ENCODE measurements around the gene KPNA4.

KPNA4 gene

GRCh38 chr3:160498202-160498601 is 67.2 kb downstream of the KPNA4 start:
- Mint-ChIP-seq H3K9me3 (no peaks in the 10 kb centered on the region), H3K27me3 (no peaks in the 10 kb centered on the region), H3K36me3 (peaks cover 20% of the 10 kb centered on the region), H3K27ac (no peak overlapping the region), H3K4me3 (no peak overlapping the region), H3K4me1 (no peaks in the 10 kb centered on the region)
- no peak for DNase-seq (ENCODE audit: low spot score in 2 of 2)
- ATAC-seq (ENCODE audit: low read depth), result no peak

- no peaks in the 10 kb centered on the region for H3K9me3 Mint-ChIP-seq
- ATAC-seq (ENCODE audit: low read depth), result no peak
- no peak for DNase-seq (ENCODE audit: low spot score in 2 of 2)
- H3K27ac Mint-ChIP-seq, result no peak overlapping the region
- H3K4me1 Mint-ChIP-seq, result peaks cover 4% of the 10 kb centered on the region
- no peaks in the 10 kb centered on the region for H3K27me3 Mint-ChIP-seq
- H3K36me3 Mint-ChIP-seq, result no peaks in the 10 kb centered on the region
- no peak overlapping the region for H3K4me3 Mint-ChIP-seq
Measured at GRCh38 chr3:160490166-160490565, 75.2 kb downstream of the KPNA4 start.

GRCh38 chr3:160486459-160486869 is 78.9 kb downstream of the KPNA4 start:
- Mint-ChIP-seq H3K36me3 (no peaks in the 10 kb centered on the region), H3K4me1 (peaks cover 6% of the 10 kb centered on the region), H3K27me3 (no peaks in the 10 kb centered on the region), H3K9me3 (no peaks in the 10 kb centered on the region), H3K4me3 (no peak overlapping the region), H3K27ac (no peak overlapping the region)
- DNase-seq (ENCODE audit: low spot score in 2 of 2), result no peak
- no peak for ATAC-seq (ENCODE audit: low read depth)

DNA sequence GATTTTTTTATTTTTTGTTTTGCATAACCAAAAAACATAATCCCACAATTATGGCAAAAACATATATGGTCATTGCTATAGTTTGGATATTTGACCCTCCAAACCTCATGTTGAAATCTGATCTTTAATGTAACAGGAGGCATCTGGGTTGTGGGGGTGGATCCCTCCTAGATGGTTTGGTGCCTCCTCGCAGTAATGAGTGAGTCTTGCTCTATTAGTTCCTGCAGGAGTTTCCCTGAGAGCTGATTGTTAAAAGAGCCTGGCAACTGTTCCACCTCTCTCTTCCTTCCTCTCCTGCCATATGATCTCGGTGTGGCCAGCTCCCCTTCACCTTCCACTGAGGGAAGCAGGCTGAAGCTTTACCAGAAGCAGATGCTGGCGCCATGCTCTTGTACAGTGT is 82.6 kb downstream of the KPNA4 start:
- DNase-seq (ENCODE audit: low spot score in 2 of 2), result no peak
- Mint-ChIP-seq H3K36me3 (peaks cover 2% of the 10 kb centered on the region), H3K4me3 (no peak overlapping the region), H3K27ac (no peak overlapping the region), H3K4me1 (peaks cover 6% of the 10 kb centered on the region), H3K9me3 (no peaks in the 10 kb centered on the region), H3K27me3 (no peaks in the 10 kb centered on the region)
- ATAC-seq (ENCODE audit: low read depth), result no peak

- Mint-ChIP-seq H3K4me3 (no peak overlapping the region), H3K27me3 (no peaks in the 10 kb centered on the region), H3K27ac (no peak overlapping the region), H3K36me3 (peaks cover 2% of the 10 kb centered on the region), H3K9me3 (no peaks in the 10 kb centered on the region), H3K4me1 (peaks cover 6% of the 10 kb centered on the region)
- DNase-seq (ENCODE audit: low spot score in 2 of 2) (no peak), ATAC-seq (ENCODE audit: low read depth) (no peak)
Measured at GRCh38 chr3:160481856-160482255, 83.5 kb downstream of the KPNA4 start.

DNA sequence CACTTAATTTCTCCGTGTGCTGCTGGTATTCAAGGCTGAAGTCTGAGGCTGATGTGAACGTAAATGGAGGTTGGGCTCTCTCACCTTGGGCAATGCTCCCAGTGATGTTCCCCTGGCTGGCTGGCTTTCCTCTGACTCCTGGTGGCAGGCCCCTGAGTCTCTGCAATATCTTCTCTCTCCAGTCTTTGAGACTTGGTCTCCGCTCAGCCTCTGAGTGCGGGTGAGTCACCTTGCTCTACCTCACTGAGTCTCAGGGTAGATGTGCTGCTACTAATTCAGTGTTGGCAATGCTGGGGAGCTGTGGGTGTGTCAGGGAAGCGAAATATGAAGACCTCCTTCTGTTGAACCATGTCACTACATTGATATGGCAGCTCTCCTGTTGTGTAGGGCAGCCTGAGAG is 84.4 kb downstream of the KPNA4 start:
- no peak overlapping the region for H3K27ac Mint-ChIP-seq
- H3K4me1 Mint-ChIP-seq, result peaks cover 6% of the 10 kb centered on the region
- no peaks in the 10 kb centered on the region for H3K9me3 Mint-ChIP-seq
- DNase-seq (ENCODE audit: low spot score in 2 of 2) (no peak), ATAC-seq (ENCODE audit: low read depth) (no peak)
- no peaks in the 10 kb centered on the region for H3K27me3 Mint-ChIP-seq
- H3K4me3 Mint-ChIP-seq, result no peak overlapping the region
- H3K36me3 Mint-ChIP-seq, result peaks cover 2% of the 10 kb centered on the region

- H3K36me3 Mint-ChIP-seq, result peaks cover 2% of the 10 kb centered on the region
- no peaks in the 10 kb centered on the region for H3K4me1 Mint-ChIP-seq
- DNase-seq (ENCODE audit: low spot score in 2 of 2), result no peak
- H3K27ac Mint-ChIP-seq, result no peak overlapping the region
- H3K4me3 Mint-ChIP-seq, result no peak overlapping the region
- no peaks in the 10 kb centered on the region for H3K9me3 Mint-ChIP-seq
- no peaks in the 10 kb centered on the region for H3K27me3 Mint-ChIP-seq
- no peak for ATAC-seq (ENCODE audit: low read depth)
Measured at GRCh38 chr3:160479376-160479775, 86.0 kb downstream of the KPNA4 start.

GRCh38 chr3:160478338-160478737 is 87.0 kb downstream of the KPNA4 start:
- no peaks in the 10 kb centered on the region for H3K4me1 Mint-ChIP-seq
- H3K4me3 Mint-ChIP-seq, result no peak overlapping the region
- H3K9me3 Mint-ChIP-seq, result no peaks in the 10 kb centered on the region
- H3K27me3 Mint-ChIP-seq, result no peaks in the 10 kb centered on the region
- H3K27ac Mint-ChIP-seq, result no peak overlapping the region
- ATAC-seq (ENCODE audit: low read depth), result no peak
- DNase-seq (ENCODE audit: low spot score in 2 of 2), result no peak
- H3K36me3 Mint-ChIP-seq, result peaks cover 2% of the 10 kb centered on the region

GRCh38 chr3:160477750-160478149 is 87.6 kb downstream of the KPNA4 start:
- H3K27ac Mint-ChIP-seq, result no peak overlapping the region
- no peaks in the 10 kb centered on the region for H3K27me3 Mint-ChIP-seq
- no peak overlapping the region for H3K4me3 Mint-ChIP-seq
- no peaks in the 10 kb centered on the region for H3K9me3 Mint-ChIP-seq
- peaks cover 2% of the 10 kb centered on the region for H3K36me3 Mint-ChIP-seq
- no peak for DNase-seq (ENCODE audit: low spot score in 2 of 2)
- ATAC-seq (ENCODE audit: low read depth), result no peak
- no peaks in the 10 kb centered on the region for H3K4me1 Mint-ChIP-seq

GRCh38 chr3:160475884-160476283 is 89.5 kb downstream of the KPNA4 start:
- no peaks in the 10 kb centered on the region for H3K9me3 Mint-ChIP-seq
- no peaks in the 10 kb centered on the region for H3K36me3 Mint-ChIP-seq
- H3K4me3 Mint-ChIP-seq, result no peak overlapping the region
- no peak overlapping the region for H3K27ac Mint-ChIP-seq
- DNase-seq (ENCODE audit: low spot score in 2 of 2), result no peak
- H3K4me1 Mint-ChIP-seq, result peaks cover 3% of the 10 kb centered on the region
- no peaks in the 10 kb centered on the region for H3K27me3 Mint-ChIP-seq
- no peak for ATAC-seq (ENCODE audit: low read depth)

DNA sequence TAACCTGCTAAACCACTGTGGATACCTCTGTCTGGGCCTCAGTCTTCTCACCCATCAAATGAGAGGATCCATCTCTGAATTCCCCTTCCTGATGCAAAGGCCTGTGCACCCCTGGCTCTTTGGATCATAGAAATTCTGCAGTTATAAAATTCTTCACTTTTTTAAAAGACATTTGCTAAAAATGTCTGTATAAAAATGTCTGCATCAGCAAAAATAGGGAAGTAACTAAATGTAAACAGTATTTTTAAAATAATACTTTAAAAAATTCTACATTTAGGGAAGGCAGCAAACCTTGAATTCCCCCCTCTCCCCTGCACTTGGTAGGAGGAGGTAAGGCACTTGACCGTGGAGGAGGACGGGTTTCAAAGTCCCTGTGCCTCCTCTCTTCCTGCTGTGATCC is 90.2 kb downstream of the KPNA4 start:
- no peak overlapping the region for H3K27ac Mint-ChIP-seq
- ATAC-seq (ENCODE audit: low read depth) (no peak), DNase-seq (ENCODE audit: low spot score in 2 of 2) (no peak)
- no peaks in the 10 kb centered on the region for H3K27me3 Mint-ChIP-seq
- no peak overlapping the region for H3K4me3 Mint-ChIP-seq
- peaks cover 3% of the 10 kb centered on the region for H3K4me1 Mint-ChIP-seq
- no peaks in the 10 kb centered on the region for H3K36me3 Mint-ChIP-seq
- H3K9me3 Mint-ChIP-seq, result no peaks in the 10 kb centered on the region

GRCh38 chr3:160474416-160474838 is 90.9 kb downstream of the KPNA4 start:
- Mint-ChIP-seq H3K27ac (no peak overlapping the region), H3K36me3 (peaks cover 3% of the 10 kb centered on the region), H3K4me3 (no peak overlapping the region), H3K4me1 (peaks cover 3% of the 10 kb centered on the region), H3K27me3 (no peaks in the 10 kb centered on the region), H3K9me3 (peaks cover 6% of the 10 kb centered on the region)
- ATAC-seq (ENCODE audit: low read depth), result no peak
- DNase-seq (ENCODE audit: low spot score in 2 of 2), result no peak

GRCh38 chr3:160473978-160474377 is 91.4 kb downstream of the KPNA4 start:
- H3K9me3 Mint-ChIP-seq, result peaks cover 9% of the 10 kb centered on the region
- DNase-seq (ENCODE audit: low spot score in 2 of 2) (no peak), ATAC-seq (ENCODE audit: low read depth) (no peak)
- no peak overlapping the region for H3K4me3 Mint-ChIP-seq
- peaks cover 3% of the 10 kb centered on the region for H3K36me3 Mint-ChIP-seq
- H3K27me3 Mint-ChIP-seq, result no peaks in the 10 kb centered on the region
- H3K27ac Mint-ChIP-seq, result no peak overlapping the region
- peaks cover 3% of the 10 kb centered on the region for H3K4me1 Mint-ChIP-seq

DNA sequence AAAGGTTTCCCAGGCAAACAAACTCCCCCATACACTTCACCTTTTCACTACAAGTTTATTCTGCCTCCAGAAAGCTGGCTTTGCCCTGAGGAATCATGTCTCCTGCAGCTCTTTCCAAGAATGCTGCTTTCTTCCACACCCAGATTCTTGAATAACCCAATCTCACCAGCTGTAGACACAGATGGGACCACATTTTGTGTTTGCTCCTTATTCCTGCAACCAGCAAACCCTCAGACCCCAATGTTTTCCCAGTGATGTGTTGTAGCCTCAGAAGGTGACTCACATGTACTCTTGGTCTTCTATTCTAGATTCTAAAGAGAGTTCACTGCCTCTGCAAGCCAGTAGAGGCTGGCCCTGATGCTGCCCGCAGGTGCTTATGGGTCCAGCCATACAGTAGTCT is 92.2 kb downstream of the KPNA4 start:
- H3K27me3 Mint-ChIP-seq, result no peaks in the 10 kb centered on the region
- H3K9me3 Mint-ChIP-seq, result peaks cover 11% of the 10 kb centered on the region
- H3K4me3 Mint-ChIP-seq, result no peak overlapping the region
- peaks cover 3% of the 10 kb centered on the region for H3K4me1 Mint-ChIP-seq
- H3K27ac Mint-ChIP-seq, result no peak overlapping the region
- H3K36me3 Mint-ChIP-seq, result peaks cover 3% of the 10 kb centered on the region
- no peak for DNase-seq (ENCODE audit: low spot score in 2 of 2)
- no peak for ATAC-seq (ENCODE audit: low read depth)

DNA sequence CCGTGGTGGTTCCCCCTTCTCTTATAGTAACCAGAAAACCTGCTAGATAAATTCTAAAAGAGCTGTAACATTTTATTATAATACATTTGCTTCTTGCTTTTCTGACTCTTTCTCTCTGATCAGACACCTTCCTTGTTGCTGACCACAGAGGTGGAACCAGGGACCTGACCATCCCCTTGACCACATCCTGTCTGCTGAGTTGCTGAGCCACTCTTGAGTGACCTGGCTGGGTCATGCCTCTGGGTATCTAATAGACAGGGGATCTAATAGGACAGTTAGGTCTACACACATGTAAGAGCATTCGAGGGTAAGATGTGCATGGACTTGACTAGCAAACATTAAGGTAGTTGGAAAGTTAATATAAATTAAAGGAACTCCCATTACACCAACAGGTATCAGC is 93.0 kb downstream of the KPNA4 start:
- no peaks in the 10 kb centered on the region for H3K27me3 Mint-ChIP-seq
- no peak for ATAC-seq (ENCODE audit: low read depth)
- no peak for DNase-seq (ENCODE audit: low spot score in 2 of 2)

More for the DNA sequence above, 93.0 kb downstream of the KPNA4 start:
- no peak overlapping the region for H3K4me3 Mint-ChIP-seq
- no peak overlapping the region for H3K27ac Mint-ChIP-seq
- peaks cover 3% of the 10 kb centered on the region for H3K36me3 Mint-ChIP-seq
- peaks cover 3% of the 10 kb centered on the region for H3K4me1 Mint-ChIP-seq
- peaks cover 11% of the 10 kb centered on the region for H3K9me3 Mint-ChIP-seq

Measured in memory B cell (primary cell).